Adrenal gland (tissue), 12 donors: ENCODE data around the gene NDUFA3. TPM values are rescaled to one million over a fixed set of nuclear protein-coding genes. Genes with fewer than 3 reads are reported as not detected.

Experiments used
- DNase-seq, 7 donors: peaks; one replicate each; pipeline ENCODE4 v3.0.0-alpha.2; 2019 to 2020
- H3K27ac ChIP-seq, 5 donors: fragments of 200-600 bp; sonication (generic) in 4 of 5; 1 replicate in 3 of 5; 2 replicates in 2 of 5; pipeline versions ENCODE4 v1.5.1 to v1.8.0; 2016 to 2020; ENCODE audit warnings: mild to moderate bottlenecking in 1 of 5
- H3K27me3 ChIP-seq: fragments of 200-600 bp; 2 replicates; pipeline ENCODE4 v1.8.0; 2021
- H3K36me3 ChIP-seq, 2 donors: fragments of 200-600 bp; replicated peaks in 1 of 2; 1 replicate in 1 of 2; 2 replicates in 1 of 2; pipeline versions ENCODE4 v1.5.1 to v1.8.0; 2018 to 2022
- H3K4me1 ChIP-seq, 2 donors: fragments of 200-600 bp; replicated peaks in 1 of 2; 1 replicate in 1 of 2; 2 replicates in 1 of 2; pipeline versions ENCODE4 v1.5.1 to v1.8.0; 2018 to 2021
- H3K4me3 ChIP-seq, 4 donors: fragments of 200-600 bp; sonication (generic) in 3 of 4; one replicate each; pipeline ENCODE4 v1.5.1; 2016 to 2018
- H3K9me3 ChIP-seq, 3 donors: fragments of 200-600 bp; sonication (generic) in 1 of 3; replicated peaks in 1 of 3; 1 replicate in 2 of 3; 2 replicates in 1 of 3; pipeline versions ENCODE4 v1.5.1 to v1.8.0; 2016 to 2021
- CTCF ChIP-seq, 6 experiments: fragments of 450-650 bp in 4 of 6; fragments of 200-600 bp in 2 of 6; sonication (generic) in 1 of 6; IDR thresholded peaks; 1 replicate in 5 of 6; 2 replicates in 1 of 6; pipeline versions ENCODE4 v1.5.1 to v1.8.0; 2016 to 2021; ENCODE audit warnings: antibody characterized with exemption in 6 of 6, mild to moderate bottlenecking in 2 of 6, moderate library complexity in 1 of 6
- POLR2A ChIP-seq, 2 donors: fragments of 450-650 bp; IDR thresholded peaks; one replicate each; pipeline ENCODE4 v1.6.1; 2017; ENCODE audit warnings: antibody characterized with exemption in 2 of 2, mild to moderate bottlenecking in 2 of 2, moderate library complexity in 1 of 2
- WGBS, 4 donors: extraction: QIAGEN DNeasy Blood & Tissue Kit in 2 of 4; methylation state at CpG; one replicate each; pipeline versions ENCODE4 v1.1.5 to v1.1.7; 2013 to 2017; 5-methylcytosine and 5-hydroxymethylcytosine counted together
- intact Hi-C, 2 donors: fragments of 100-400 bp; cut with DNase I; formaldehyde crosslinking; loops; one replicate each; pipeline versions ENCODE4 v1.14.1 to v1.15.0; 2022 to 2023
- polyA plus RNA-seq, 3 donors: library from polyadenylated mRNA; stranded (reverse); fragments of 200-250 nt in 2 of 3; fragments of 350-450 nt in 1 of 3; fragmentation: Illumina TruSeq in 1 of 3; extraction: RNeasy Lipid Tissue Mini Kit (QIAGEN cat#74804) in 1 of 3; gene quantifications; one replicate each; pipeline ENCODE4 v1.2.3, GENCODE V29; 2013 to 2014
- total RNA-seq, 9 donors: library from RNA; depleted of rRNA in 4 of 9; stranded (reverse); fragments of >200 nt in 4 of 9; fragments of 120-200 nt in 1 of 9; fragmentation: NEBNext Ultra II Directional in 1 of 9; extraction: Animal tissue kit (Norgen Biotek cat#: 25700) in 1 of 9; gene quantifications; one replicate each; pipeline versions ENCODE4 v1.1.0 to v1.2.4, GENCODE V29; 2013 to 2023
- donor health status: healthy with polysubstance abuse.
- donor health status: Bipolar disorder and iron deficiency.
- donor health status: DM: yes; HTN: yes; CAD: no.
- donor health status: DM: no; HTN: no; CAD: no.
- donor health status: DM: no; HTN: no; CAD: no.
- donor health status: DM: yes; HTN: yes; CAD: no.

NDUFA3 gene
- total and polyA plus RNA-seq, 12 donors, result 33.2 to 1,730 (median 173) TPM

- H3K27ac ChIP-seq, result peak overlapping the region in 2 of 5 donors; percentile 30 to 34
- 83 to 90% (median 86%) methylated on average over 13 to 25 of the region's 25 CpGs for WGBS, 4 donors
- TF ChIP-seq POLR2A (IDR thresholded peaks at IDR 0.05) (no peak), CTCF (IDR thresholded peaks at IDR 0.05) (no peak)
- H3K4me3 ChIP-seq, result no peak overlapping the region
- no peaks in the 10 kb centered on the region for H3K27me3 ChIP-seq
- peaks cover 0 to 100% of the 10 kb centered on the region in 2 donors for H3K36me3 ChIP-seq
- intact Hi-C loops, result no loop called here
- no peaks in the 10 kb centered on the region for H3K9me3 ChIP-seq
- peaks cover 0 to 2% of the 10 kb centered on the region in 2 donors for H3K4me1 ChIP-seq
- DNase-seq, result peak in 1 of 7 donors; percentile 39
Observed at GRCh38 chr19:54152878-54153524, 50.3 kb downstream of the NDUFA3 start.

GRCh38 chr19:54153731-54154326, 51.2 kb downstream of the NDUFA3 start:
- Histone ChIP-seq H3K4me1 (peaks cover 7 to 10% of the 10 kb centered on the region in 2 donors), H3K36me3 (peaks cover 0 to 93% of the 10 kb centered on the region in 2 donors), H3K9me3 (no peaks in the 10 kb centered on the region), H3K27me3 (no peaks in the 10 kb centered on the region), H3K27ac (peak overlapping the region in 1 of 5 donors; percentile 30), H3K4me3 (no peak overlapping the region)
- WGBS, 4 donors, result 83 to 89% (median 88%) methylated on average over 8 to 10 of the region's 10 CpGs; no CpG with 5 or more reads in 1 of the 4 donors
- peak in 1 of 7 donors; percentile 34 for DNase-seq
- intact Hi-C loops, result no loop called here
- TF ChIP-seq POLR2A (IDR thresholded peaks at IDR 0.05), result no peak

GRCh38 chr19:54154603-54155345, 52.1 kb downstream of the NDUFA3 start:
- no peaks in the 10 kb centered on the region for H3K27me3 ChIP-seq
- no peak overlapping the region for H3K4me3 ChIP-seq
- DNase-seq, result no peak
- no peak for TF ChIP-seq POLR2A (IDR thresholded peaks at IDR 0.05)
- no peak for TF ChIP-seq CTCF (IDR thresholded peaks at IDR 0.05)
- 68 to 81% (median 74%) methylated on average over 14 to 18 of the region's 18 CpGs for WGBS, 4 donors
- no peaks in the 10 kb centered on the region for H3K9me3 ChIP-seq
- peaks cover 0 to 83% of the 10 kb centered on the region in 2 donors for H3K36me3 ChIP-seq
- H3K4me1 ChIP-seq, result peaks cover 8 to 13% of the 10 kb centered on the region in 2 donors
- intact Hi-C loops, result no loop called here
- peak overlapping the region in 2 of 5 donors; percentile 3 to 6 for H3K27ac ChIP-seq

- 47 to 57% (median 47%) methylated on average over 4 to 19 of the region's 19 CpGs; no CpG with 5 or more reads in 1 of the 4 donors for WGBS, 4 donors
- Histone ChIP-seq H3K36me3 (peaks cover 0 to 74% of the 10 kb centered on the region in 2 donors), H3K27ac (peak overlapping the region in 2 of 5 donors; percentile 3 to 6), H3K9me3 (no peaks in the 10 kb centered on the region), H3K27me3 (no peaks in the 10 kb centered on the region), H3K4me3 (no peak overlapping the region), H3K4me1 (peaks cover 16 to 20% of the 10 kb centered on the region in 2 donors)
- peak in 1 of 7 donors; percentile 48 for DNase-seq
- no peak for TF ChIP-seq CTCF (IDR thresholded peaks at IDR 0.05)
- no peak for TF ChIP-seq POLR2A (IDR thresholded peaks at IDR 0.05)
- intact Hi-C loops, result no loop called here
Observed at GRCh38 chr19:54155694-54156093, 53.0 kb downstream of the NDUFA3 start.
